ENCODE data around the gene RASGRP3. TPM values are rescaled to one million over a fixed set of nuclear protein-coding genes. Genes with fewer than 3 reads are reported as not detected.

The RASGRP3 gene
- total RNA-seq, 1 donor from 2014 or later = 14.1 TPM

DNA sequence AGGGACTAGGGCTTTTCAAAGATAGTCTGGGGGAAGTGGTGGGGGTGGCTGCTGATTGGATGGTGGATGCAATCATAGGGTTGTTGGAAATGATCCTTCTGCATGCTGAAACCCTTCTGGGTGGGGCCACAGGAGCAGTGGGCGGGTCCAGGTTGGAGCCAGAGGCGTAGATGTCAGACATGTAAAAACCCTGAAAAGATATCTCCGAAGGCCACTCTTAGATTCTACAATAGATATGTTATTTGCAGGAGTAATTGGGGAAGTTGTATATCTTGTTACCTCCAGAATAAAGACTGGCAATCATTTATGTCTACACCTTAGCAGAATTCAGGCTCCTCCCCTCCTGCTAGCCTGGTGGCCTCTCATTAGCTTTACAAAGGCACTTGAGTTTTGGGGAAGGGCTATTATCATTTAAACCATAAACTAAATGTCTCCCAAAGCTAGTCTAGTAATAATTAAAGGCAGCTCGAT lies 130.8 kb downstream of the RASGRP3 start:
- intact Hi-C loops (cut with micrococcal nuclease) = no loop called here

DNA sequence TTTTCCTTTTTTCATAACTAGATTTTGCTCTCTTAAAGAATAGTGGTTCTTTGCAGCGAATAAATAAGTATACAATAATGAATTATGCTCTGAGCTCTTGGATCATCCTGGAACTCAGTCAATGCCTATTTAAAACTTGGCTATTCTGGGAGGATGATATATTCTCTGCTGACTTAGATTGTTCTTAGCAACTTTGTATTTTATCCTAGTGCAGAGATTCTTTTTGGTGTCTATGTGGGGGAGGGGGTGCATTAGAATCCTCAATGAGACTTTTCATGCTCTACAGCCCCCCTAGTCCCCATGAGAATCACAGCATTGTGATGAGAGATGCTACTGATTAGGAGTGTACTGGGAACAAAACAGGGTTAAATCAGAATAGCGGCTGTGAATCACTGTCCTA lies 131.5 kb downstream of the RASGRP3 start:
- intact Hi-C loops (cut with micrococcal nuclease) = no loop called here

DNA sequence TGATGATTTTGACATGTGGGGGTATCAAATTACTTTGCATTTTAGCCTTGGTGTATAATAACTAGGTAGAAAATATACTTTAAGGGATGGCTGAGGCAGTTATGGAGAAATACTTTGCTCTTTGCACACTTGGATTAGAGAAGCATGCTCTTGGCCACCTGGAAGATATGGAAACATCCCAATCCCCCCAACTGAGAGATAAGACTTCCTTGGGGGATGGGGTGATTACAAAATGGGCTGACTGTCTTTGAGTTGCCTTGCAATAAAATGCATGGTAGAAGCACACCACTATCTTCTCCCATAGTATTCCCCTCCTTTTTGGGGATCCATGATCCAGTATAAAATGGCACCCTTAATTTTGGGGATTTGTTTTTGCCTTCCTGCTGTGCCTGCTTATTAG lies 137.7 kb downstream of the RASGRP3 start:
- intact Hi-C loops (cut with micrococcal nuclease) = no loop called here

Other genes with a start within 250 kb of the RASGRP3 start
- 38.2 and 52.9 TPM in 2 replicates for gene FAM98A, start 122.7 kb downstream of the RASGRP3 start, total RNA-seq

Measured in T-helper 1 cell treated with Interleukin-12 subunit alpha and Interleukin-12 subunit beta and Interleukin-4 antibody, amounts not matched to agents 30 ng/mL and 1 ng/mL, for 36 hours (primary cell).